Ovary (tissue), 3 donors: Measurements from ENCODE around the gene LPO.

Source experiments
- EP300 ChIP-seq: sonication (generic); formaldehyde crosslinking; IDR thresholded peaks from one replicate; pipeline ENCODE4 v1.6.1; 2017; ENCODE audit warnings: antibody characterized with exemption
- POLR2A ChIP-seq: fragments of 450-650 bp; IDR thresholded peaks from one replicate; pipeline ENCODE4 v1.6.1; 2017; ENCODE audit warnings: antibody characterized with exemption, mild to moderate bottlenecking, moderate library complexity
- TF ChIP-seq, protein P1 (sequence below), 3 donors: fragments of 450-650 bp in 2 of 3; fragments of 200-600 bp in 1 of 3; IDR thresholded peaks; one replicate each; pipeline versions ENCODE4 v1.5.1 to v1.8.0; 2016 to 2022; ENCODE audit warnings: antibody characterized with exemption in 3 of 3, mild to moderate bottlenecking in 1 of 3
- donor health status: DM: no; HTN: no; CAD: no.

GRCh38 chr17:58315281-58315711 is 76.9 kb downstream of the LPO start:
- TF ChIP-seq POLR2A (no peak), EP300 (no peak)
- TF ChIP-seq, protein P1, sequence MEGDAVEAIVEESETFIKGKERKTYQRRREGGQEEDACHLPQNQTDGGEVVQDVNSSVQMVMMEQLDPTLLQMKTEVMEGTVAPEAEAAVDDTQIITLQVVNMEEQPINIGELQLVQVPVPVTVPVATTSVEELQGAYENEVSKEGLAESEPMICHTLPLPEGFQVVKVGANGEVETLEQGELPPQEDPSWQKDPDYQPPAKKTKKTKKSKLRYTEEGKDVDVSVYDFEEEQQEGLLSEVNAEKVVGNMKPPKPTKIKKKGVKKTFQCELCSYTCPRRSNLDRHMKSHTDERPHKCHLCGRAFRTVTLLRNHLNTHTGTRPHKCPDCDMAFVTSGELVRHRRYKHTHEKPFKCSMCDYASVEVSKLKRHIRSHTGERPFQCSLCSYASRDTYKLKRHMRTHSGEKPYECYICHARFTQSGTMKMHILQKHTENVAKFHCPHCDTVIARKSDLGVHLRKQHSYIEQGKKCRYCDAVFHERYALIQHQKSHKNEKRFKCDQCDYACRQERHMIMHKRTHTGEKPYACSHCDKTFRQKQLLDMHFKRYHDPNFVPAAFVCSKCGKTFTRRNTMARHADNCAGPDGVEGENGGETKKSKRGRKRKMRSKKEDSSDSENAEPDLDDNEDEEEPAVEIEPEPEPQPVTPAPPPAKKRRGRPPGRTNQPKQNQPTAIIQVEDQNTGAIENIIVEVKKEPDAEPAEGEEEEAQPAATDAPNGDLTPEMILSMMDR (IDR thresholded peaks at IDR 0.05): no peak
